IPS-20b (cell line): Measurements from ENCODE around the gene SYNGR1.

Experiments used
- H3K27ac ChIP-seq: one replicate; pipeline ENCODE4 v1.5.1; 2013; ENCODE audit warnings: low read length
- H3K27me3 ChIP-seq: 2 replicates; pipeline ENCODE4 v1.6.1; 2013; ENCODE audit warnings: mild to moderate bottlenecking, low read length, inconsistent platforms; ENCODE audit not compliant: insufficient read depth
- H3K36me3 ChIP-seq: 2 replicates; pipeline ENCODE4 v1.6.1; 2013; ENCODE audit warnings: low read depth, mild to moderate bottlenecking, inconsistent platforms, low read length, moderate library complexity; ENCODE audit not compliant: insufficient read depth
- H3K4me1 ChIP-seq: 2 replicates; pipeline ENCODE4 v1.6.1; 2013; ENCODE audit warnings: mild to moderate bottlenecking, control low read depth, inconsistent platforms, low read length, moderate library complexity; ENCODE audit not compliant: insufficient read depth
- H3K4me3 ChIP-seq: 2 replicates; pipeline ENCODE4 v1.5.1; 2013; ENCODE audit warnings: mild to moderate bottlenecking, low read length, inconsistent platforms
- H3K9ac ChIP-seq: 2 replicates; pipeline ENCODE4 v1.6.1; 2013; ENCODE audit warnings: low read depth, mild to moderate bottlenecking, inconsistent platforms, low read length, moderate library complexity
- H3K9me3 ChIP-seq: 2 replicates; pipeline ENCODE4 v1.6.1; 2013; ENCODE audit warnings: mild to moderate bottlenecking, low read depth, low read length, inconsistent platforms; ENCODE audit not compliant: insufficient read depth

SYNGR1 gene

GRCh38 chr22:39381009-39381755 lies 31.4 kb downstream of the SYNGR1 start:
- Histone ChIP-seq H3K4me1 (peaks cover 5% of the 10 kb centered on the region; the same call in 1 of the 2 replicates), H3K9ac (peak overlapping the region; percentile 42; the same call in 1 of the 2 replicates), H3K9me3 (no peaks in the 10 kb centered on the region), H3K27me3 (0 out of 2 replicates have a peak, but pooled peaks cover 4% of the 10 kb centered on the region), H3K4me3 (no peak overlapping the region), H3K27ac (no peak overlapping the region), H3K36me3 (no peaks in the 10 kb centered on the region; the same call in 1 of the 2 replicates)

GRCh38 chr22:39381930-39382329 lies 32.1 kb downstream of the SYNGR1 start:
- peaks cover 5% of the 10 kb centered on the region; the same call in 1 of the 2 replicates for H3K4me1 ChIP-seq
- H3K9me3 ChIP-seq: no peaks in the 10 kb centered on the region
- H3K9ac ChIP-seq: no peak overlapping the region
- H3K27me3 ChIP-seq: 0 out of 2 replicates have a peak, but pooled peaks cover 4% of the 10 kb centered on the region
- H3K36me3 ChIP-seq: no peaks in the 10 kb centered on the region; the same call in 1 of the 2 replicates
- H3K4me3 ChIP-seq: no peak overlapping the region
- H3K27ac ChIP-seq: no peak overlapping the region

GRCh38 chr22:39382410-39382809 lies 32.6 kb downstream of the SYNGR1 start:
- H3K4me1 ChIP-seq: peaks cover 5% of the 10 kb centered on the region; the same call in 1 of the 2 replicates
- no peaks in the 10 kb centered on the region for H3K9me3 ChIP-seq
- H3K27ac ChIP-seq: no peak overlapping the region
- no peak overlapping the region for H3K9ac ChIP-seq
- peaks cover 4% of the 10 kb centered on the region; the same call in 1 of the 2 replicates for H3K27me3 ChIP-seq
- no peak overlapping the region for H3K4me3 ChIP-seq
- H3K36me3 ChIP-seq: no peaks in the 10 kb centered on the region; the same call in 1 of the 2 replicates

- Histone ChIP-seq H3K36me3 (no peaks in the 10 kb centered on the region), H3K27ac (no peak overlapping the region), H3K4me1 (peaks cover 5% of the 10 kb centered on the region; the same call in 1 of the 2 replicates), H3K9me3 (no peaks in the 10 kb centered on the region), H3K9ac (no peak overlapping the region), H3K27me3 (peaks cover 11% of the 10 kb centered on the region), H3K4me3 (no peak overlapping the region)
Measured at GRCh38 chr22:39383841-39384625, 34.2 kb downstream of the SYNGR1 start.

- Histone ChIP-seq H3K36me3 (no peaks in the 10 kb centered on the region), H3K4me1 (peaks cover 5% of the 10 kb centered on the region; the same call in 1 of the 2 replicates), H3K9me3 (no peaks in the 10 kb centered on the region), H3K27ac (no peak overlapping the region), H3K4me3 (no peak overlapping the region), H3K27me3 (peaks cover 20% of the 10 kb centered on the region), H3K9ac (no peak overlapping the region)
Measured at GRCh38 chr22:39384750-39385480, 35.1 kb downstream of the SYNGR1 start.

GRCh38 chr22:39388261-39389011 lies 38.6 kb downstream of the SYNGR1 start:
- Histone ChIP-seq H3K9me3 (no peaks in the 10 kb centered on the region), H3K9ac (no peak overlapping the region), H3K27ac (no peak overlapping the region), H3K36me3 (no peaks in the 10 kb centered on the region), H3K4me1 (no peaks in the 10 kb centered on the region), H3K27me3 (peaks cover 22% of the 10 kb centered on the region), H3K4me3 (peak overlapping the region; percentile 76)

- Histone ChIP-seq H3K4me3 (no peak overlapping the region), H3K27me3 (peaks cover 22% of the 10 kb centered on the region), H3K9me3 (no peaks in the 10 kb centered on the region), H3K36me3 (no peaks in the 10 kb centered on the region), H3K9ac (no peak overlapping the region), H3K4me1 (no peaks in the 10 kb centered on the region), H3K27ac (no peak overlapping the region)
Measured at GRCh38 chr22:39389420-39389819, 39.6 kb downstream of the SYNGR1 start.

GRCh38 chr22:39392341-39392948 lies 42.7 kb downstream of the SYNGR1 start:
- no peak overlapping the region for H3K27ac ChIP-seq
- H3K4me3 ChIP-seq: no peak overlapping the region
- H3K27me3 ChIP-seq: peaks cover 19% of the 10 kb centered on the region
- no peaks in the 10 kb centered on the region for H3K36me3 ChIP-seq
- H3K9ac ChIP-seq: no peak overlapping the region
- H3K4me1 ChIP-seq: no peaks in the 10 kb centered on the region
- no peaks in the 10 kb centered on the region for H3K9me3 ChIP-seq

GRCh38 chr22:39395936-39396796 lies 46.4 kb downstream of the SYNGR1 start:
- Histone ChIP-seq H3K9me3 (no peaks in the 10 kb centered on the region), H3K27ac (no peak overlapping the region), H3K27me3 (no peaks in the 10 kb centered on the region), H3K4me3 (no peak overlapping the region), H3K9ac (no peak overlapping the region), H3K36me3 (no peaks in the 10 kb centered on the region), H3K4me1 (no peaks in the 10 kb centered on the region)

- Histone ChIP-seq H3K9ac (no peak overlapping the region), H3K27ac (no peak overlapping the region)
Measured at GRCh38 chr22:39396797-39397195, 47.0 kb downstream of the SYNGR1 start.

More at GRCh38 chr22:39396797-39397195, 47.0 kb downstream of the SYNGR1 start:
- no peaks in the 10 kb centered on the region for H3K9me3 ChIP-seq
- no peaks in the 10 kb centered on the region for H3K27me3 ChIP-seq
- no peaks in the 10 kb centered on the region for H3K4me1 ChIP-seq
- H3K36me3 ChIP-seq: no peaks in the 10 kb centered on the region
- no peak overlapping the region for H3K4me3 ChIP-seq
